Caco-2 (cell line): ENCODE measurements around the gene CFAP45. TPM values are rescaled to one million over a fixed set of nuclear protein-coding genes. Genes with fewer than 3 reads are reported as not detected.

Experiments used
- BruUV-seq: library from RNA; stranded (reverse); fragments of 400-500 nt; replicated peaks from 2 replicates; lab custom pipeline; 2021; lab: Mats Ljungman, UMichigan
- CTCF ChIA-PET: fragments of 300-600 bp; sonication (Branson Sonifier 250); formaldehyde crosslinking; loops from one replicate; lab custom pipeline; 2022; ENCODE audit warnings: antibody characterized with exemption; lab: Charles Lee
- POLR2A ChIA-PET: fragments of 300-600 bp; sonication (Branson Sonifier 250); formaldehyde crosslinking; loops from one replicate; lab custom pipeline; 2022; ENCODE audit warnings: antibody characterized with exemption; lab: Charles Lee
- DNase-seq, 2 experiments: peaks; one replicate each; pipeline versions ENCODE4 v3.0.0 to v3.0.0-alpha.2; 2020 to 2022
- H3K27me3 ChIP-seq: replicated peaks from 2 replicates; pipeline ENCODE4 v1.6.0; 2011; ENCODE audit warnings: low read length; ENCODE audit not compliant: control insufficient read depth, insufficient read depth
- H3K36me3 ChIP-seq: 2 replicates; pipeline ENCODE4 v1.5.1; 2011; ENCODE audit warnings: low read length; ENCODE audit not compliant: control insufficient read depth, insufficient read depth
- H3K4me1 ChIP-seq: fragments of 250-450 bp; sonication (Bioruptor Pico); 2 replicates; pipeline ENCODE4 v1.5.1; 2020; ENCODE audit warnings: mild to moderate bottlenecking
- H3K4me3 ChIP-seq: 2 replicates; pipeline ENCODE4 v1.5.1; 2011; ENCODE audit warnings: low read depth, mild to moderate bottlenecking, control low read depth, low read length
- H3K9me3 ChIP-seq: fragments of 250-450 bp; sonication (Bioruptor Pico); 2 replicates; pipeline ENCODE4 v1.5.1; 2020; ENCODE audit warnings: mild to moderate bottlenecking, moderate library complexity
- H3K27ac Mint-ChIP-seq: one replicate; pipeline ENCODE4 v1.8.0; 2022; ENCODE audit warnings: mixed read lengths; ENCODE audit not compliant: unreplicated experiment
- H3K27me3 Mint-ChIP-seq: one replicate; pipeline ENCODE4 v1.8.0; 2022; ENCODE audit warnings: mixed read lengths; ENCODE audit not compliant: insufficient read depth, unreplicated experiment
- H3K36me3 Mint-ChIP-seq: one replicate; pipeline ENCODE4 v1.8.0; 2022; ENCODE audit warnings: mild to moderate bottlenecking, mixed read lengths; ENCODE audit not compliant: insufficient read depth, unreplicated experiment
- H3K4me1 Mint-ChIP-seq: one replicate; pipeline ENCODE4 v1.8.0; 2022; ENCODE audit warnings: low read depth, mixed read lengths; ENCODE audit not compliant: unreplicated experiment
- H3K4me3 Mint-ChIP-seq: one replicate; pipeline ENCODE4 v1.8.0; 2022; ENCODE audit warnings: mild to moderate bottlenecking, moderate library complexity, mixed read lengths; ENCODE audit not compliant: unreplicated experiment
- H3K9me3 Mint-ChIP-seq: one replicate; pipeline ENCODE4 v1.8.0; 2022; ENCODE audit warnings: mixed read lengths; ENCODE audit not compliant: unreplicated experiment
- intact Hi-C: fragments of 100-400 bp; cut with micrococcal nuclease; formaldehyde crosslinking; loops from one replicate; pipeline ENCODE4 v1.10.0; 2022; ENCODE audit not compliant: unreplicated experiment
- total RNA-seq: library from RNA; stranded (reverse); gene quantifications from 2 replicates; pipeline ENCODE4 v1.2.3, GENCODE V29; 2022
- TF ChIP-seq, protein P1 (sequence below), 2 experiments: fragments of 200-600 bp in 1 of 2; IDR thresholded peaks; 1 replicate in 1 of 2; 2 replicates in 1 of 2; pipeline versions ENCODE4 v1.5.1 to v1.8.0; 2011 to 2022; ENCODE audit warnings: antibody characterized with exemption in 1 of 2, control low read depth in 1 of 2, inconsistent platforms in 1 of 2, low read depth in 1 of 2, low read length in 1 of 2, mild to moderate bottlenecking in 1 of 2, moderate library complexity in 1 of 2; ENCODE audit not compliant: insufficient read depth in 1 of 2, severe bottlenecking in 1 of 2, unreplicated experiment in 1 of 2

CFAP45 gene
- total RNA-seq, 1 experiment from 2014 or later = 1.1 TPM

DNA sequence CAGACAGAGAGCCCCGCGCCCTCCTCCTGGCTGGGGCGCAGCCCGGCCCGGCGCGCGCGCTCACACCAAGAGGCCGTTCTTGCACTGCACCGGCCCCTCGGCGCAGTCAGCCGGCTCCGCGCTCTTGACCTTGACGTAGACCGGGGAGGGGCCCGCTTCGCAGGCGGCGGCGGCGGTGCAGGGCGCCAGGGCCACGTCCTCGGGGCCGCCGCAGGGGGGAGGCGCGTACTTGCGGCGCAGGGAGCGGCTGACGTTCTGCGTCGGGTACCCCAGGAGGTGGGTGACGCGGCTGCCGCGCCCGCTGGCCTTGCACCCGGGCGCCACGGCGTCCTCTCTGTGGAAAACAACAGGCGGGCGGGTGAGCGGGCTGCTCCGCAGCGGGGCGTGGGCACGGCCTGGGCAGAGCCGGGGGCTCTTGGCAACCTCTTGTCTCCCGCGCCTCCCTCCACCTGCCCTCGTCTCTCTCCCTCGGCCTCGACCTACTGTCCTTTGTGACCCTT lies 45.2 kb downstream of the CFAP45 start:
- H3K27me3 Mint-ChIP-seq = peaks cover 5% of the 10 kb centered on the region
- no peaks in the 10 kb centered on the region for H3K36me3 ChIP-seq
- no peaks in the 10 kb centered on the region for H3K9me3 Mint-ChIP-seq
- H3K9me3 ChIP-seq = no peaks in the 10 kb centered on the region
- TF ChIP-seq, protein P1, sequence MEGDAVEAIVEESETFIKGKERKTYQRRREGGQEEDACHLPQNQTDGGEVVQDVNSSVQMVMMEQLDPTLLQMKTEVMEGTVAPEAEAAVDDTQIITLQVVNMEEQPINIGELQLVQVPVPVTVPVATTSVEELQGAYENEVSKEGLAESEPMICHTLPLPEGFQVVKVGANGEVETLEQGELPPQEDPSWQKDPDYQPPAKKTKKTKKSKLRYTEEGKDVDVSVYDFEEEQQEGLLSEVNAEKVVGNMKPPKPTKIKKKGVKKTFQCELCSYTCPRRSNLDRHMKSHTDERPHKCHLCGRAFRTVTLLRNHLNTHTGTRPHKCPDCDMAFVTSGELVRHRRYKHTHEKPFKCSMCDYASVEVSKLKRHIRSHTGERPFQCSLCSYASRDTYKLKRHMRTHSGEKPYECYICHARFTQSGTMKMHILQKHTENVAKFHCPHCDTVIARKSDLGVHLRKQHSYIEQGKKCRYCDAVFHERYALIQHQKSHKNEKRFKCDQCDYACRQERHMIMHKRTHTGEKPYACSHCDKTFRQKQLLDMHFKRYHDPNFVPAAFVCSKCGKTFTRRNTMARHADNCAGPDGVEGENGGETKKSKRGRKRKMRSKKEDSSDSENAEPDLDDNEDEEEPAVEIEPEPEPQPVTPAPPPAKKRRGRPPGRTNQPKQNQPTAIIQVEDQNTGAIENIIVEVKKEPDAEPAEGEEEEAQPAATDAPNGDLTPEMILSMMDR (IDR thresholded peaks at IDR 0.05; ENCODE audit: insufficient read depth in 1 of 2, low read depth in 1 of 2, low read length in 1 of 2, severe bottlenecking in 1 of 2, unreplicated experiment in 1 of 2) = no peak
- ChIA-PET POLR2A (no interaction called here), CTCF (interaction anchor here (0.7 kb wide), 1 partner anchor 96 kb away, joined by 3 read pairs; no protein-coding TSS in a partner anchor)
- H3K4me1 ChIP-seq = no peaks in the 10 kb centered on the region
- peak overlapping the region; percentile 49 for H3K4me3 ChIP-seq
- no peak overlapping the region for H3K27ac Mint-ChIP-seq
- H3K27me3 ChIP-seq = no peaks in the 10 kb centered on the region; the same call in 1 of the 2 replicates
- peak in 1 of 2 experiments; percentile 63 for DNase-seq
- peak overlapping the region; percentile 68 for H3K4me3 Mint-ChIP-seq
- no peaks in the 10 kb centered on the region for H3K36me3 Mint-ChIP-seq
- H3K4me1 Mint-ChIP-seq = peaks cover 7% of the 10 kb centered on the region
- intact Hi-C loops = loop anchor here (1.0 to 5.0 kb wide), 2 partner anchors 8 to 53 kb away; no protein-coding TSS in a partner anchor
- BruUV-seq = no TSS peak

DNA sequence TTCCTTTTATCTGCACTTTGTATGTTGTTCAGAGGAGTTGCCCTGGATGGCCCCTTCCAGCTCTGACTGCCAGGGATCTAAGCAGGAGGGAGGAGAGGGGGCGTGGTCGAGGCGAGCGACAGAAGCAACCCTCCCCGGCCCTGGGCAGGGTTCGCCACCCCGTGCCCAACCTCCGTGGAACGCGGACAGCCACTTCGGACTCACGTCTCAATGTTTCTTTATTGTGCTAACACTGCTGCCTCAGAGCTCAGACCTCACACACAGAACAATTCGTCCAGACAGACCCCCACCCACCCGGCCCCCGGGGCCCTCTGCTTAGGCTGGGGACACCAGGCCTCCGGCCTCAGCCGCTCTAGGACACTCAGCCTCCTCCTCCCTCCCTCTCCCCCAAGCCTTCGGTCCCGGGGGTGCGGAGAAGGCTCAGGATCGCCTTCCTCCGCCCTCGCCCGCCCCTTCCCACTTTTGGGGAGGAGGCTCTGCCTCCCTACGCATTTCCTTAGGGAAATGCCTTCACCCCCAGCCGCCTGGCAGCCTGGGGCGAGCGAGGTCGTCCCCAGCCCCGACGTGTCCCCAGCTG lies 45.8 kb downstream of the CFAP45 start:
- intact Hi-C loops = loop anchor here (1.0 to 5.0 kb wide), 2 partner anchors 8 to 53 kb away; no protein-coding TSS in a partner anchor
- TF ChIP-seq, protein P1 (IDR thresholded peaks at IDR 0.05; ENCODE audit: insufficient read depth in 1 of 2, low read depth in 1 of 2, low read length in 1 of 2, severe bottlenecking in 1 of 2, unreplicated experiment in 1 of 2) = no peak
- DNase-seq = peak in 1 of 2 experiments; percentile 42
- H3K4me1 ChIP-seq = no peaks in the 10 kb centered on the region
- H3K27ac Mint-ChIP-seq = no peak overlapping the region
- H3K9me3 ChIP-seq = no peaks in the 10 kb centered on the region
- ChIA-PET CTCF (interaction anchor here (0.7 kb wide), 1 partner anchor 95 kb away, joined by 3 read pairs; no protein-coding TSS in a partner anchor), POLR2A (no interaction called here)
- peaks cover 5% of the 10 kb centered on the region for H3K27me3 Mint-ChIP-seq
- no peaks in the 10 kb centered on the region for H3K36me3 ChIP-seq
- H3K4me1 Mint-ChIP-seq = peaks cover 8% of the 10 kb centered on the region
- H3K4me3 Mint-ChIP-seq = peak overlapping the region; percentile 68
- peak overlapping the region; percentile 49 for H3K4me3 ChIP-seq
- H3K9me3 Mint-ChIP-seq = no peaks in the 10 kb centered on the region
- BruUV-seq = no TSS peak
- no peaks in the 10 kb centered on the region; the same call in 1 of the 2 replicates for H3K27me3 ChIP-seq
- H3K36me3 Mint-ChIP-seq = no peaks in the 10 kb centered on the region

DNA sequence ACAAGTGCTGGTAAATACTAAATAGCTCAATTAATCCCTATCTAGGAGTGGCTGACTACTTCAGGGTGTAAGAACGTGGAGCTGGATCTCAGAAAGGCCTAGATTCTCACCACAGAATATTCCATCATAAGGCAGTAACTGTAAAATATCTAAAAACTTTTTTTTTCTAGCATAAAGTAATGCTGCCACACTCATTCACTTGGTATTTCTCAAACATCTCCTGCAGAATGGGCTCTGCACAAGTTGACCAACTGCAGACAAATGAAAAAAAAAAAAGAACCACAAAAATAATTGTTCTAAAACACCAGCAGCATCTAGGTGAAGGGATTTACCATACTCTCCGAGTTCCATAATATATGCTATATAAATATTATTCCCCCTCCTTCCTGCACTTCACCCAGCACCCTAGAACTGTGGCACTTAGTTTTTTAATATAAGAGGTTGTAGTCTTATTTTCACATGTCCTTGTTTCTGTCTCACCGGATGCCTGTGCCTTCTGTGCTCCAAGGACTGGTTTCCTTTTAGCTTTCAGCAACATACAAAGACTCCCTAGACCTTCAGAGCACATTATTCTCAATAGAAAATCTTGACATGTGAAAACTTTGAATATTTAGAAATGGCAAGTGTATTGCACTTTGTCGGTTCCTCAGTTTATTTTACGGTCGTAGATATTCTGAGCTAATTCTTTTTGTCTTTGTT lies 46.4 kb downstream of the CFAP45 start:
- peaks cover 12% of the 10 kb centered on the region for H3K4me1 Mint-ChIP-seq
- TF ChIP-seq, protein P1 (IDR thresholded peaks at IDR 0.05; ENCODE audit: insufficient read depth in 1 of 2, low read depth in 1 of 2, low read length in 1 of 2, severe bottlenecking in 1 of 2, unreplicated experiment in 1 of 2) = no peak
- no peaks in the 10 kb centered on the region for H3K9me3 Mint-ChIP-seq
- POLR2A ChIA-PET = no interaction called here
- no peak for DNase-seq
- CTCF ChIA-PET = no interaction called here
- no peaks in the 10 kb centered on the region for H3K4me1 ChIP-seq
- H3K27me3 ChIP-seq = no peaks in the 10 kb centered on the region; the same call in 1 of the 2 replicates
- no TSS peak for BruUV-seq
- H3K4me3 Mint-ChIP-seq = peak overlapping the region; percentile 68
- no peaks in the 10 kb centered on the region for H3K36me3 Mint-ChIP-seq
- no peaks in the 10 kb centered on the region for H3K9me3 ChIP-seq
- H3K27me3 Mint-ChIP-seq = peaks cover 5% of the 10 kb centered on the region
- no peak overlapping the region for H3K4me3 ChIP-seq
- H3K36me3 ChIP-seq = no peaks in the 10 kb centered on the region
- H3K27ac Mint-ChIP-seq = no peak overlapping the region
- intact Hi-C loops = loop anchor here (1.0 to 5.0 kb wide), 2 partner anchors 7 to 54 kb away; no protein-coding TSS in a partner anchor
